Heart left ventricle (tissue), 16 donors: ENCODE measurements around the gene TMEM107. TPM values are rescaled to one million over a fixed set of nuclear protein-coding genes. Genes with fewer than 3 reads are reported as not detected.

ENCODE experiments used
- ATAC-seq, 4 donors: fragments of 200-7000 bp; cut with Tn5 transposase; one replicate each; pipeline ENCODE4 v1.9.1; 2020 to 2022; ENCODE audit warnings: moderate library complexity in 4 of 4, mild to moderate bottlenecking in 3 of 4, moderate number of reproducible peaks in 1 of 4
- DNase-seq, 5 donors: peaks; one replicate each; pipeline ENCODE4 v3.0.0-alpha.2; 2020
- H3K27ac ChIP-seq, 12 donors: fragments of 200-600 bp; sonication (generic) in 4 of 12; one replicate each; pipeline versions ENCODE4 v1.5.0 to v1.8.0; 2016 to 2022; ENCODE audit warnings: mild to moderate bottlenecking in 2 of 12
- H3K27me3 ChIP-seq, 9 donors: fragments of 200-600 bp; sonication (generic) in 2 of 9; one replicate each; pipeline versions ENCODE4 v1.5.1 to v1.8.0; 2016 to 2022; ENCODE audit warnings: mild to moderate bottlenecking in 3 of 9
- H3K36me3 ChIP-seq, 9 donors: fragments of 200-600 bp; sonication (generic) in 2 of 9; one replicate each; pipeline versions ENCODE4 v1.5.0 to v1.8.0; 2018 to 2022; ENCODE audit warnings: mild to moderate bottlenecking in 2 of 9
- H3K4me1 ChIP-seq, 12 donors: fragments of 200-600 bp; sonication (generic) in 4 of 12; one replicate each; pipeline versions ENCODE4 v1.5.0 to v1.8.0; 2016 to 2022; ENCODE audit warnings: mild to moderate bottlenecking in 3 of 12
- H3K4me3 ChIP-seq, 12 donors: fragments of 200-600 bp; sonication (generic) in 4 of 12; one replicate each; pipeline versions ENCODE4 v1.5.0 to v1.8.0; 2017 to 2022; ENCODE audit warnings: mild to moderate bottlenecking in 9 of 12, moderate library complexity in 4 of 12
- H3K9me3 ChIP-seq, 12 donors: fragments of 200-600 bp; sonication (generic) in 4 of 12; one replicate each; pipeline versions ENCODE4 v1.5.0 to v1.8.0; 2016 to 2022; ENCODE audit warnings: mild to moderate bottlenecking in 1 of 12
- POLR2A ChIP-seq, 2 donors: fragments of 450-650 bp; IDR thresholded peaks; one replicate each; pipeline ENCODE4 v1.6.1; 2017; ENCODE audit warnings: antibody characterized with exemption in 2 of 2, mild to moderate bottlenecking in 2 of 2, moderate library complexity in 2 of 2
- WGBS, 4 donors: extraction: QIAGEN DNeasy Blood & Tissue Kit in 2 of 4; methylation state at CpG; one replicate each; pipeline versions ENCODE4 v1.1.5 to v1.1.7; 2013 to 2018; 5-methylcytosine and 5-hydroxymethylcytosine counted together
- intact Hi-C, 10 donors: fragments of 100-400 bp; cut with DNase I; formaldehyde crosslinking; loops; one replicate each; pipeline versions ENCODE4 v1.11.1 to v1.14.2; 2022
- polyA plus RNA-seq, 2 donors: library from polyadenylated mRNA; stranded (reverse); fragments of 200-250 nt; gene quantifications; one replicate each; pipeline ENCODE4 v1.2.3, GENCODE V29; 2013
- total RNA-seq, 9 donors: library from RNA; depleted of rRNA in 2 of 9; stranded (reverse); fragments of >200 nt in 2 of 9; fragmentation: NEBNext Ultra II Directional in 3 of 9; extraction: Animal tissue kit (Norgen Biotek cat#: 25700) in 3 of 9; gene quantifications; one replicate each; pipeline versions ENCODE4 v1.1.0 to v1.2.4, GENCODE V29; 2016 to 2023
- TF ChIP-seq, protein P1 (sequence below), 12 donors: fragments of 200-600 bp; sonication (generic) in 4 of 12; IDR thresholded peaks; one replicate each; pipeline versions ENCODE4 v1.5.0 to v1.8.0; 2018 to 2022; ENCODE audit warnings: antibody characterized with exemption in 12 of 12, mild to moderate bottlenecking in 5 of 12
- donor health status: ischemic (EF 13 %, LVEDD 7.1; RV severe dilation, severe dysfunction).
- donor health status: healthy with polysubstance abuse.
- donor health status: DM: no; HTN: yes; CAD: no.
- donor health status: DM: no; HTN: no; CAD: no.
- donor health status: ischemic (EF 25% LVEDD 6.9; RV normal size, moderate dysfunction).
- donor health status: ischemic (EF 25% LVEDD 5.7; RV mildly dilated, moderate dysfunction).
- donor health status: healthy.
- donor health status: DM: yes; HTN: yes; CAD: no.
- donor health status: ischemic (EF 35%, LVEDD 5.7; RV mildly dilated, moderate dysfunction).
- donor health status: nonischemic (EF 11% LVEDD 7.7; RV severe dilation, severe dysfunction).
- donor health status: DM: yes; HTN: yes; CAD: no.
- donor health status: PGD.
- donor health status: ischemic (EF 29% LVEDD 5.4; RV normal size, mild dysfunction).
- donor health status: nonischemic (EF 23%, LVEDD 6.1; RV moderate dilation, normal function).

The TMEM107 gene
- total and polyA plus RNA-seq, 11 donors, result 3.8 to 16.4 (median 8.4) TPM

DNA sequence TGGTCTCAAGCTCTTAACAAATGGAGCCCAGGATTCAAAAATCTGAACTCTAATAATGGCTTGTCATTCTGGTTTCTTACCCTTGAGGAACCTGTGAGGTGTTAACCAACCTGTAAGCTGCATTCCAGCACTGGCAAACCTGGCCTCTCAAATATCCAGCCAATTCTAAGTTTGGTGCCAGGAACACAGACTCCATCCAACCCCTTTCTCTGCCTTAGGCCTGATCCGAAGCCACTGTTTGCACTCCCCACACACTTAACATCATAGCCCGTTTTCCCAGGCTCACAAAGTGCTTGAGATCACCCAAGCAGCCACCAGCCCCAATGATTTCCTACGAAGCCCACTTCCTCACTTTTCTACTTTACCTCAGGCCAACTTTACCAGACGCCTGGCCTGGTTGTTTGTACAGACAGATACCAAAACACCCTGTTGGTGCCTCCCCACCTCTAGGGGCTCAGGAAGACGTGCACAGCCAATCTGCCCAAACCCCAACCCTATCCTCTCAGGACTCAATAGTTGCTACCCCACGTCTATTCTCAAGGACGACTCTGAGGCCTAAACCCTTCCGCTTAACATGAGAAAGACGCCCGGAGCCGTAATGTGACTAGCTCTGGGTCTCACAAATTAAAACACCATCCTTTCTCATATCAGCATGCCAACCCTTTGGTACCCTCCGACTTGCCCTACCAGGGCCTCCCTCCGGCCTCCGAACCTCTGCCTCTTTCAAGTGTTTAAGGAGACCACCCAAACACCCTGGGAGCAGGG lies 20.8 kb downstream of the TMEM107 start:
- no peaks in the 10 kb centered on the region for H3K27me3 ChIP-seq
- intact Hi-C loops, result loop anchor here in 4 of 10 donors (2.0 to 10.0 kb wide), 4 partner anchors 17 to 311 kb away; partner anchors contain the start of genes HES7 (in 2 of the 4), CYB5D1 (in 1 of the 4), NAA38 (in 1 of the 4) and TMEM88 (in 1 of the 4)
- TF ChIP-seq, protein P1, sequence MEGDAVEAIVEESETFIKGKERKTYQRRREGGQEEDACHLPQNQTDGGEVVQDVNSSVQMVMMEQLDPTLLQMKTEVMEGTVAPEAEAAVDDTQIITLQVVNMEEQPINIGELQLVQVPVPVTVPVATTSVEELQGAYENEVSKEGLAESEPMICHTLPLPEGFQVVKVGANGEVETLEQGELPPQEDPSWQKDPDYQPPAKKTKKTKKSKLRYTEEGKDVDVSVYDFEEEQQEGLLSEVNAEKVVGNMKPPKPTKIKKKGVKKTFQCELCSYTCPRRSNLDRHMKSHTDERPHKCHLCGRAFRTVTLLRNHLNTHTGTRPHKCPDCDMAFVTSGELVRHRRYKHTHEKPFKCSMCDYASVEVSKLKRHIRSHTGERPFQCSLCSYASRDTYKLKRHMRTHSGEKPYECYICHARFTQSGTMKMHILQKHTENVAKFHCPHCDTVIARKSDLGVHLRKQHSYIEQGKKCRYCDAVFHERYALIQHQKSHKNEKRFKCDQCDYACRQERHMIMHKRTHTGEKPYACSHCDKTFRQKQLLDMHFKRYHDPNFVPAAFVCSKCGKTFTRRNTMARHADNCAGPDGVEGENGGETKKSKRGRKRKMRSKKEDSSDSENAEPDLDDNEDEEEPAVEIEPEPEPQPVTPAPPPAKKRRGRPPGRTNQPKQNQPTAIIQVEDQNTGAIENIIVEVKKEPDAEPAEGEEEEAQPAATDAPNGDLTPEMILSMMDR (IDR thresholded peaks at IDR 0.05), result no peak
- TF ChIP-seq POLR2A (IDR thresholded peaks at IDR 0.05), result no peak
- H3K36me3 ChIP-seq, result peaks cover 0 to 28% (median 16%) of the 10 kb centered on the region in 9 donors
- ATAC-seq, result no peak
- peak in 1 of 5 donors; percentile 26 for DNase-seq
- 7 to 20% (median 11%) methylated on average over 14 of the region's 14 CpGs for WGBS, 4 donors
- peak overlapping the region; percentile 69 to 97 (median 86) for H3K4me3 ChIP-seq
- peaks cover 18 to 81% (median 36%) of the 10 kb centered on the region in 12 donors for H3K4me1 ChIP-seq
- H3K27ac ChIP-seq, result peak overlapping the region; percentile 98 to 100 (median 100)
- no peaks in the 10 kb centered on the region for H3K9me3 ChIP-seq

DNA sequence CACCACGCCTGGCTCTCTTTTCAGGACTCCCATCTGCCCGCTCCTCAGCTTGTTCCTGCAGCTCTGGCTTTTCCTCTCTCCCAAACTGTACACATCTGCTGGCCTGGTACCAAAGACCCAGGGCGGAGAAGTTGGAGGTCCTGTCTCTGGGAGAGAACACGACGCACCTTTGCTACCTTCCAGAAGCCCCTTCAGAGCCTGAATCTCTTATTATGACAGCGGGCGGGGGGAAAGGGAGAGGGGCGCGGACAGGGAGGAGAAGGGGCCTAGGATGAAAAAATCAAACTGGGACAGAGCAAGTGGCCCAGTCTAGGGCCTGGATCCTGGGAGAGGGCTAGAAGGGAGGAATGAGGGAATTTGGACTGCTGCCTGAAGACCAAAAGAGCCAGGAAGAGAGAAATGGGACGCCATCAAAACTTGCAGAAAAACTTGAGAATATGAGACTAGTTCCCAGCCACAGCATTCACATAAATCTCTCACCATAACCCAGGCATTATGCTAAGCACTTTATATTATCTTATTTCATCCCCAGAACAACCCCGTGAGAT lies 21.5 kb downstream of the TMEM107 start:
- ATAC-seq (no peak), DNase-seq (no peak)
- H3K27me3 ChIP-seq, result no peaks in the 10 kb centered on the region
- peak overlapping the region; percentile 69 to 97 (median 86) for H3K4me3 ChIP-seq
- peak overlapping the region; percentile 98 to 100 (median 100) for H3K27ac ChIP-seq
- H3K36me3 ChIP-seq, result peaks cover 0 to 28% (median 19%) of the 10 kb centered on the region in 9 donors
- peaks cover 25 to 81% (median 42%) of the 10 kb centered on the region in 12 donors for H3K4me1 ChIP-seq
- H3K9me3 ChIP-seq, result no peaks in the 10 kb centered on the region
- TF ChIP-seq, protein P1 (IDR thresholded peaks at IDR 0.05), result no peak
- no peak for TF ChIP-seq POLR2A (IDR thresholded peaks at IDR 0.05)
- WGBS, 4 donors, result 5 to 14% (median 5%) methylated on average over 9 to 11 of the region's 11 CpGs
- intact Hi-C loops, result loop anchor here in 5 of 10 donors (2.0 to 10.0 kb wide), 5 partner anchors 16 to 312 kb away; partner anchors contain the start of genes HES7 (in 2 of the 5), CYB5D1 (in 1 of the 5), NAA38 (in 1 of the 5) and TMEM88 (in 1 of the 5)

DNA sequence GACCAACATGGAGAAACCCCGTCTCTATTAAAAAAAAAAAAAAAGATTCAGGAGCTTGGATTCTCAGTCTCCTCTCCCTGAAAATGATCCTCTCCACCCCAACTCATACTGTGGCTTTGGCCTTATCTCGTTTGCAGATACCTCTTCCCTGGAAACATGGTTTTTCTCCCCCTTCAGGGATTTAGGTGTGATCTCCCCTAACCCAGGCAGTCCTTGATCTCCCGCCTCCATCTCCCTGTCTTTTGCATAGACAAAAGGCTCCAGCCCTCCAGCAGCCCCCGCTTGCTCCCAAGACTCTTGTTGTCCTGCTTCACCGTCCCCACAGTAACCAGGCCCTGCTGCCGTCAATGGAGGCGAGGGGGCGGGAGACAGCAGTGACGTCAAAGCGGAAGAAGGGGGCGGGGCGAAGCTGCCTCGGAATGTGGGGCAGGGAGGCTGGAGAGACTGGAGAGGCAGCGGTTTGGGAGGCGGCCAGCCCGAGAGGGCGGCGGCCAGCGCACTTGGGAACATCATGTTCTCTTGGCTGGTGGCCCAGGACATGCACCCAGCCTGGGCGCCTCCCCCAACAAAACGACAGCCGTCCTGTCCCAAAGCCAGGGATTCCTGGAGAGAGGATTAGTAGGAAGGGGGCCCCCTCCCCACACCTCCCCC lies 22.1 kb downstream of the TMEM107 start:
- Histone ChIP-seq H3K36me3 (peaks cover 2 to 28% (median 19%) of the 10 kb centered on the region in 9 donors), H3K4me1 (peaks cover 26 to 83% (median 46%) of the 10 kb centered on the region in 12 donors), H3K9me3 (no peaks in the 10 kb centered on the region), H3K27ac (peak overlapping the region; percentile 98 to 100 (median 100)), H3K27me3 (no peaks in the 10 kb centered on the region), H3K4me3 (peak overlapping the region in 11 of 12 donors; percentile 69 to 97 (median 85))
- intact Hi-C loops, result loop anchor here in 5 of 10 donors (2.0 to 10.0 kb wide), 4 partner anchors 15 to 312 kb away; partner anchors contain the start of genes CYB5D1 (in 1 of the 5), NAA38 (in 1 of the 5) and TMEM88 (in 1 of the 5)
- WGBS, 4 donors, result 2 to 3% (median 3%) methylated on average over 22 of the region's 22 CpGs
- ATAC-seq (peak; percentile 58 to 65 (median 58)), DNase-seq (peak; percentile 100)
- TF ChIP-seq, protein P1 (IDR thresholded peaks at IDR 0.05), result no peak
- TF ChIP-seq POLR2A (IDR thresholded peaks at IDR 0.05), result peak; percentile 67 to 87
